Measurements from ENCODE around the gene GSTA4. TPM values are rescaled to one million over a fixed set of nuclear protein-coding genes. Genes with fewer than 3 reads are reported as not detected.

GSTA4 gene
- total and polyA plus RNA-seq, 2 of the 13 experiments (the other 11 are each of a cell fraction or from before 2014, with no cell fraction given): 34.1 to 53.6 TPM

GRCh38 chr6:53027131-53027718 is 32.1 kb upstream of the GSTA4 start:
- Histone ChIP-seq H3K4me1 (ENCODE audit: insufficient read depth, low read length) (no peaks in the 10 kb centered on the region), H3K36me3 (replicated peaks in 1 of 2; ENCODE audit: control insufficient read depth in 1 of 2, insufficient read depth in 2 of 2, low read length in 2 of 2) (peaks cover 18 to 51% of the 10 kb centered on the region in 2 experiments), H3K9ac (ENCODE audit: insufficient read depth, low read depth, low read length) (no peak overlapping the region), H3K9me3 (ENCODE audit: low read length) (no peaks in the 10 kb centered on the region), H3K4me2 (ENCODE audit: low read depth, low read length) (no peak overlapping the region), H4K20me1 (ENCODE audit: insufficient read depth, low read length) (no peaks in the 10 kb centered on the region), H3K27me3 (ENCODE audit: control insufficient read depth in 1 of 2, insufficient read depth in 2 of 2, low read length in 2 of 2) (no peaks in the 10 kb centered on the region), H2AFZ (ENCODE audit: low read length) (no peak overlapping the region), H3K79me2 (ENCODE audit: insufficient read depth, low read length) (no peaks in the 10 kb centered on the region), H3K4me3 (replicated peaks in 1 of 3; ENCODE audit: insufficient read depth in 1 of 3, low read depth in 2 of 3, low read length in 3 of 3) (no peak overlapping the region), H3K27ac (ENCODE audit: extremely low read length, insufficient read depth, low read length) (no peak overlapping the region)
- 94% methylated on average over 5 of the region's 5 CpGs for WGBS (ENCODE audit: low lambda C conversion rate)
- ChIA-PET POLR2A (no interaction called here), CTCF (ENCODE audit: low intra/inter-chr PET ratio, low total read pairs) (no interaction called here)
- intact Hi-C loops (cut with micrococcal nuclease; ENCODE audit: unreplicated experiment) (loop anchor here (2.0 kb wide), 1 partner anchor 30 kb away; no protein-coding TSS in a partner anchor), in situ Hi-C loops (cut with HindIII; ENCODE audit: extremely low pct_ligation_motif_present, low pct_unique_long_range_greater_than_20kb) (no loop called here)
- no peak for TF ChIP-seq NFKB2 (CRISPR knock-in tag; IDR thresholded peaks at IDR 0.05; ENCODE audit: borderline replicate concordance)
- no peak for TF ChIP-seq CCDC6 (CRISPR knock-in tag; IDR thresholded peaks at IDR 0.05)
- no peak for TF ChIP-seq YY1 (IDR thresholded peaks at IDR 0.05; ENCODE audit: insufficient read depth, insufficient replicate concordance, low read depth, low read length)
- no peak for TF ChIP-seq SETDB1 (CRISPR knock-in tag; IDR thresholded peaks at IDR 0.05; ENCODE audit: borderline replicate concordance)
- TF ChIP-seq ZFP41 (CRISPR knock-in tag; IDR thresholded peaks at IDR 0.05; ENCODE audit: borderline replicate concordance): no peak
- TF ChIP-seq ARID5B (CRISPR knock-in tag; IDR thresholded peaks at IDR 0.05): no peak
- no peak for TF ChIP-seq EZH2 (conservative IDR thresholded peaks at IDR 0.05; ENCODE audit: low read depth, low read length)
- no peak for TF ChIP-seq ARNT (IDR thresholded peaks at IDR 0.05)
- TF ChIP-seq ZNF350 (CRISPR knock-in tag; IDR thresholded peaks at IDR 0.05; ENCODE audit: borderline replicate concordance, low read depth): no peak
- TF ChIP-seq ZMYM3 (CRISPR knock-in tag; IDR thresholded peaks at IDR 0.05): no peak
- no peak for TF ChIP-seq ZNF552 (CRISPR knock-in tag; IDR thresholded peaks at IDR 0.05; ENCODE audit: borderline replicate concordance)
- TF ChIP-seq ZC3H13 (CRISPR knock-in tag; IDR thresholded peaks at IDR 0.05): no peak
- no peak for TF ChIP-seq SATB2 (CRISPR knock-in tag; IDR thresholded peaks at IDR 0.05)
- TF ChIP-seq ZNF230 (CRISPR knock-in tag; IDR thresholded peaks at IDR 0.05): no peak
- no peak for TF ChIP-seq AGO2 (optimal IDR thresholded peaks at IDR 0.05; ENCODE audit: low read depth, low read length)
- TF ChIP-seq MIXL1 (CRISPR knock-in tag; IDR thresholded peaks at IDR 0.05): no peak
- FAIRE-seq: no peak
- no peak for DNase-seq (ENCODE audit: low spot score)
- BruUV-seq (replicated peaks): no TSS peak
- no peak for ATAC-seq
